Calu3 (cell line): Measurements from ENCODE around the gene SCUBE2. TPM values are rescaled to one million over a fixed set of nuclear protein-coding genes. Genes with fewer than 3 reads are reported as not detected.

Source experiments
- BruUV-seq: library from RNA; stranded (reverse); fragments of 400-500 nt; replicated peaks from 2 replicates; lab custom pipeline; 2021; lab: Mats Ljungman, UMichigan
- CTCF ChIA-PET: fragments of 300-600 bp; sonication (Branson Sonifier 250); formaldehyde crosslinking; loops from one replicate; lab custom pipeline; 2022; ENCODE audit warnings: antibody characterized with exemption; lab: Charles Lee
- DNase-seq: peaks from one replicate; pipeline ENCODE4 v3.0.0; 2022
- H3K27ac Mint-ChIP-seq: one replicate; pipeline ENCODE4 v1.8.0; 2022; ENCODE audit warnings: mixed read lengths; ENCODE audit not compliant: unreplicated experiment
- H3K27me3 Mint-ChIP-seq: one replicate; pipeline ENCODE4 v1.8.0; 2022; ENCODE audit warnings: mixed read lengths; ENCODE audit not compliant: unreplicated experiment
- H3K36me3 Mint-ChIP-seq: one replicate; pipeline ENCODE4 v1.8.0; 2022; ENCODE audit warnings: mild to moderate bottlenecking, moderate library complexity, mixed read lengths; ENCODE audit not compliant: insufficient read depth, unreplicated experiment
- H3K4me1 Mint-ChIP-seq: one replicate; pipeline ENCODE4 v1.8.0; 2022; ENCODE audit warnings: mild to moderate bottlenecking, low read depth, mixed read lengths; ENCODE audit not compliant: unreplicated experiment
- H3K4me3 Mint-ChIP-seq: one replicate; pipeline ENCODE4 v1.8.0; 2022; ENCODE audit warnings: mild to moderate bottlenecking, low read depth, moderate library complexity, mixed read lengths; ENCODE audit not compliant: unreplicated experiment
- H3K9me3 Mint-ChIP-seq: one replicate; pipeline ENCODE4 v1.8.0; 2022; ENCODE audit warnings: low read depth, mixed read lengths; ENCODE audit not compliant: unreplicated experiment
- intact Hi-C: fragments of 100-400 bp; cut with micrococcal nuclease; formaldehyde crosslinking; loops from one replicate; pipeline ENCODE4 v1.10.0; 2022; ENCODE audit not compliant: unreplicated experiment
- total RNA-seq: library from RNA; stranded (reverse); gene quantifications from 2 replicates; pipeline ENCODE4 v1.2.3, GENCODE V29; 2022
- TF ChIP-seq, protein P1 (sequence below): fragments of 200-600 bp; IDR thresholded peaks from one replicate; pipeline ENCODE4 v1.8.0; 2022; ENCODE audit warnings: antibody characterized with exemption; ENCODE audit not compliant: unreplicated experiment

Gene SCUBE2
- total RNA-seq, 1 experiment from 2014 or later, result not detected

DNA sequence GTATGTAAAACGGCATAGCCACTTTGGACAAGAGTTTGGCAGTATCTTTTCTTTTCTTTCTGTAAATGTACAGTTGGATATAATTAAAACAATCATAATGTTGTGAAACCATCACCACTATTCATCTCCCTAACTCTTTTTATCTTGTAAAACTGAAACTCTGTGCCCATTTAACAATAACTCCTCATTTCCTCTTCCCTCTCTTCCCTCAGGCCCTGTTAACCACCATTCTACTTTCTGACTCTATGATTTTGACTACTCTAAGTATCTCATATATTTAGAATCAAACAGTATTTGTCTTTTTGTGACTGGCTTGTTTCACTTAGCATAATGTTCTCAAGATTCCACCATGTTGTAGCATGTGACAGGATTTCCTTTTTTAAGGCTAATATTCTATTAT lies 10.2 kb downstream of the SCUBE2 start:
- peaks cover 38% of the 10 kb centered on the region for H3K27me3 Mint-ChIP-seq
- H3K36me3 Mint-ChIP-seq, result no peaks in the 10 kb centered on the region

DNA sequence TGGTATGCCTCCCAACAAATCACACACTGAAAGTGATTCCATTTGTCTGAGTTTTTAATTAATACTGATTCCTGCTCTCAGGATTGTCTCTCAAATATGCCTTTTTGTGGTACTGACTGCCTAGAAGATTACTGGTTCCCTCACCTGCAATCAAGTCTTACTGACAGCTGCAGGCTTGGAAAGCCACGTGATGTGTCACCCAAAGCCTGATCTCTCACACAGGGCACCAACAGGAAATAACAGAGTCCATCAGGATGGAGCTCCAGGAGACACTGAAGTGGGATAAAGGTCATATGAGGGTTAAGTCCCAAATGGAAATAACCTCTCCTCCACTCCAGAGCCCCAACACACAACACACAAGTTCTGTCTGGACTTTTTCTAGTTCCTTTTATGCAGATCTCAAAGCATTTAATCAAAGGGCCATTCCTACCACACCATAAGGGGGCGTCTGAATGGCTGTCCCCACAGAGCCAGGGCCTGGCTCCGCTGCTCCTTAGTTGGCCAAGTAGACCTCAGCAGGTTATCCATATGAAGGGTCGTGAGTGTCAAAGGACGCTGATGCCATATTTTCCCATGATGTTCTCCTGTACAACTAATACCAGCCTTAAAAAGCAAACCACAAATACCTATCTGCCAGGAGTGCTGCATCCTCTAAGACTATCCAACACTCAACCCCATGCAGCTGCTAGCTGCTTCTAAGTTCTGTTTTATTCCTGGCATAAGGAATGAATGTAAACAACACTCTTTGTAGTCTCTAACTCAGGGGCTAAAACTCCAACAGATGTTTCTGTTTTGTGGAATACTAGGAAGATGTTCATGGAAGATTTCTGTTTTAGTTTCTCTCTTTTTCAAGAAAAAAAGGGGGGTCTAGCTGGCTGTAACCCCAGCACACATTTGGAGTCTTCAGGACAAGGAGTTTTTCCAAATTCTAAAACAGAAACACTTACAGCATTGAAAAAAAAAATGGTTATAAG lies 13.0 kb downstream of the SCUBE2 start:
- CTCF ChIA-PET, result no interaction called here
- intact Hi-C loops, result no loop called here
- H3K4me3 Mint-ChIP-seq, result no peak overlapping the region
- no peak overlapping the region for H3K27ac Mint-ChIP-seq
- DNase-seq, result no peak
- no TSS peak for BruUV-seq
- peaks cover 53% of the 10 kb centered on the region for H3K27me3 Mint-ChIP-seq
- no peaks in the 10 kb centered on the region for H3K36me3 Mint-ChIP-seq
- H3K4me1 Mint-ChIP-seq, result no peaks in the 10 kb centered on the region
- H3K9me3 Mint-ChIP-seq, result no peaks in the 10 kb centered on the region
- TF ChIP-seq, protein P1, sequence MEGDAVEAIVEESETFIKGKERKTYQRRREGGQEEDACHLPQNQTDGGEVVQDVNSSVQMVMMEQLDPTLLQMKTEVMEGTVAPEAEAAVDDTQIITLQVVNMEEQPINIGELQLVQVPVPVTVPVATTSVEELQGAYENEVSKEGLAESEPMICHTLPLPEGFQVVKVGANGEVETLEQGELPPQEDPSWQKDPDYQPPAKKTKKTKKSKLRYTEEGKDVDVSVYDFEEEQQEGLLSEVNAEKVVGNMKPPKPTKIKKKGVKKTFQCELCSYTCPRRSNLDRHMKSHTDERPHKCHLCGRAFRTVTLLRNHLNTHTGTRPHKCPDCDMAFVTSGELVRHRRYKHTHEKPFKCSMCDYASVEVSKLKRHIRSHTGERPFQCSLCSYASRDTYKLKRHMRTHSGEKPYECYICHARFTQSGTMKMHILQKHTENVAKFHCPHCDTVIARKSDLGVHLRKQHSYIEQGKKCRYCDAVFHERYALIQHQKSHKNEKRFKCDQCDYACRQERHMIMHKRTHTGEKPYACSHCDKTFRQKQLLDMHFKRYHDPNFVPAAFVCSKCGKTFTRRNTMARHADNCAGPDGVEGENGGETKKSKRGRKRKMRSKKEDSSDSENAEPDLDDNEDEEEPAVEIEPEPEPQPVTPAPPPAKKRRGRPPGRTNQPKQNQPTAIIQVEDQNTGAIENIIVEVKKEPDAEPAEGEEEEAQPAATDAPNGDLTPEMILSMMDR, result no peak

More for the DNA sequence above, 10.2 kb downstream of the SCUBE2 start:
- TF ChIP-seq, protein P1, result no peak
- Mint-ChIP-seq H3K4me1 (no peaks in the 10 kb centered on the region), H3K9me3 (no peaks in the 10 kb centered on the region), H3K27ac (no peak overlapping the region), H3K4me3 (no peak overlapping the region)
- no TSS peak for BruUV-seq
- DNase-seq, result no peak
- intact Hi-C loops, result no loop called here
- CTCF ChIA-PET, result no interaction called here

DNA sequence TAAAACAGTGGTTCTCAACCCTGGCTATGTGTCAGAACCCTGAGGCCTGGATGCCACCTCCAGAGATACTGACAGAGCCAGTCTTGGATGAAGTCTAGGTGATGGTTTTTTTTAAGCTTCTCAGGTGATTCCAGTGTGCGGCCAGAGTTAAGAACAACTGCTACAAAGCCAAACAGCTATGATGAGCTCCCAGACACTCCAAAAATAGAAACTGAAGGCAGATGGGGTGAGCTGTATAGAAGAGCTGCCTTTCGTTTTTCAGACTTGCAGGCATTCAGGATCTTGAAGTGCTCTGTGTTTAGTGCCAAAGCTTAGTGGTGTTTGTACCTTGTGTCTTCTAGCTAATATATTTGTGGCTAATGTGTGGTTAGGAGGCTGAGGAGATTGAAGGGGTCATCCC lies 14.2 kb downstream of the SCUBE2 start:
- H3K4me1 Mint-ChIP-seq, result no peaks in the 10 kb centered on the region
- peaks cover 65% of the 10 kb centered on the region for H3K27me3 Mint-ChIP-seq
- H3K36me3 Mint-ChIP-seq, result no peaks in the 10 kb centered on the region
- TF ChIP-seq, protein P1, result no peak
- H3K27ac Mint-ChIP-seq, result no peak overlapping the region
- no peak overlapping the region for H3K4me3 Mint-ChIP-seq
- CTCF ChIA-PET, result no interaction called here
- intact Hi-C loops, result no loop called here
- no peak for DNase-seq
- no TSS peak for BruUV-seq
- no peaks in the 10 kb centered on the region for H3K9me3 Mint-ChIP-seq

DNA sequence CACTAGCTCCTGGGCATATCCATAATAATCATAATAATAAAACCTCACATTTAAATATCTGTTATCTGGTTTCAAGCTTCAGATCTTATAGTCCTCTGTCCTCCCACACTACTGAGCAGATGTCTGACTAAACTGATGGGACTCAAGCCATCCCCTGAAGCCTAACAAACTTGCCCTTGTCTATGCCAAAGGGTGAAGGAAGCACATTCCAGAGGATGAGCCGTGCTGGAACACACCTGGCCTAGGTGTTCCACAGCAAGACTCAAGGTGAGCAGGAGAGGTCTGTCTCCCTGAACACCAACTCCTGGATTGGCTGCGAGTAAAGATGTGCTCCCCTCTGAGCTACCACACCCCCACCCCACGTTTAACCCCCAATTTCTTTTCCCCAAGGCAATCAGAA lies 14.7 kb downstream of the SCUBE2 start:
- Mint-ChIP-seq H3K27me3 (peaks cover 68% of the 10 kb centered on the region), H3K9me3 (no peaks in the 10 kb centered on the region), H3K4me1 (no peaks in the 10 kb centered on the region), H3K36me3 (no peaks in the 10 kb centered on the region), H3K4me3 (no peak overlapping the region), H3K27ac (no peak overlapping the region)
- DNase-seq, result no peak
- CTCF ChIA-PET, result no interaction called here
- intact Hi-C loops, result no loop called here
- BruUV-seq, result no TSS peak
- TF ChIP-seq, protein P1, result no peak
